Thyroid gland (tissue), 4 donors: Measurements from ENCODE around the gene GAPDHS. TPM values are rescaled to one million over a fixed set of nuclear protein-coding genes. Genes with fewer than 3 reads are reported as not detected.

Experiments used
- DNase-seq, 2 donors: peaks; one replicate each; pipeline ENCODE4 v3.0.0-alpha.2; 2019
- H3K27ac ChIP-seq, 3 donors: fragments of 200-600 bp; sonication (generic); 1 replicate in 2 of 3; 2 replicates in 1 of 3; pipeline ENCODE4 v1.5.1; 2016 to 2019; ENCODE audit warnings: mild to moderate bottlenecking in 1 of 3, moderate library complexity in 1 of 3
- H3K27me3 ChIP-seq: fragments of 200-600 bp; sonication (generic); one replicate; pipeline ENCODE4 v1.5.1; 2019
- H3K36me3 ChIP-seq, 2 donors: fragments of 200-600 bp; sonication (generic); one replicate each; pipeline ENCODE4 v1.5.1; 2016 to 2019
- H3K4me1 ChIP-seq, 2 donors: fragments of 200-600 bp; sonication (generic); one replicate each; pipeline ENCODE4 v1.5.1; 2017 to 2019
- H3K4me3 ChIP-seq, 3 donors: fragments of 200-600 bp; sonication (generic); replicated peaks in 1 of 3; 1 replicate in 2 of 3; 2 replicates in 1 of 3; pipeline ENCODE4 v1.5.1; 2016; ENCODE audit warnings: mild to moderate bottlenecking in 1 of 3
- H3K9me3 ChIP-seq: fragments of 200-600 bp; sonication (generic); one replicate; pipeline ENCODE4 v1.5.1; 2017
- POLR2A ChIP-seq, 2 donors: fragments of 450-650 bp; IDR thresholded peaks; one replicate each; pipeline ENCODE4 v1.6.1; 2017; ENCODE audit warnings: antibody characterized with exemption in 2 of 2, mild to moderate bottlenecking in 2 of 2, moderate library complexity in 1 of 2
- WGBS, 2 donors: methylation state at CpG; one replicate each; pipeline ENCODE4 v1.1.5; 2017; 5-methylcytosine and 5-hydroxymethylcytosine counted together
- intact Hi-C: fragments of 100-400 bp; cut with DNase I; formaldehyde crosslinking; loops from one replicate; pipeline ENCODE4 v1.15.1; 2023
- total RNA-seq, 4 donors: library from RNA; depleted of rRNA; stranded (reverse); fragments of >200 nt; gene quantifications; one replicate each; pipeline ENCODE4 v1.2.3, GENCODE V29; 2016
- TF ChIP-seq, protein P1 (sequence below), 6 experiments: fragments of 200-600 bp in 3 of 6; fragments of 450-650 bp in 3 of 6; sonication (generic) in 3 of 6; IDR thresholded peaks; one replicate each; pipeline ENCODE4 v1.5.1; 2016 to 2019; ENCODE audit warnings: antibody characterized with exemption in 6 of 6, mild to moderate bottlenecking in 2 of 6, inconsistent platforms in 1 of 6, moderate library complexity in 1 of 6

GAPDHS gene
- total RNA-seq, 4 donors from 2014 or later: 1.6 TPM; not detected in 3

DNA sequence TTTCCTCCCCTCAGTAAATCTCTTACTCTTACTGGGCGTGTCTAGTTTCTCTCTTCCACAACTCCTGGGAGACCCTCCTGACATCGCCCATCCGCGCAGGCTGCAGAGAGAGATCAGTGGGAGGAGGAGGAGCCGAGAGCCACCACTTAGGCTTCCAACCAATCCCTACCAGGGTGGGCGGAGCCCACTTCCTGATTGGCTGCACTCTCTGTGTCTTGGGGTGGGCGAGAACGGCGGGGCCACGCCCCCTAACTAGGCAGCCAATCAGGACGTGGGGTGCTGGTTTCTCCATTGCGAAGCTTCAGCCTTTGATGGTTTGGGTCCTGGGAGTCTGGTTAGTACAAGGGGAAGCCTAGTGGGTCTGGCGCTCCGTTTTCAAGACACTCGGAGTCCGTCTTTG is 52.6 kb downstream of the GAPDHS start, which contains the start of gene PMIS2:
Gene PMIS2 (plus strand): TSS at position 326 of the 400 bp plus-strand sequence. CDS start 87 bp downstream, outside the sequence.
- intact Hi-C loops: loop anchor here (5.0 kb wide), 1 partner anchor 74 kb away; the partner anchor contains the start of gene DMKN
- H3K4me3 ChIP-seq: no peak within 1 kb of the TSS
- H3K36me3 ChIP-seq: no peaks in the 10 kb centered on the region
- H3K27ac ChIP-seq: peak within 1 kb of the TSS in 1 of 3 donors; percentile 67
- DNase-seq: peak in 1 of 2 donors; percentile 12
- no peak for TF ChIP-seq POLR2A (IDR thresholded peaks at IDR 0.05)
- TF ChIP-seq, protein P1, sequence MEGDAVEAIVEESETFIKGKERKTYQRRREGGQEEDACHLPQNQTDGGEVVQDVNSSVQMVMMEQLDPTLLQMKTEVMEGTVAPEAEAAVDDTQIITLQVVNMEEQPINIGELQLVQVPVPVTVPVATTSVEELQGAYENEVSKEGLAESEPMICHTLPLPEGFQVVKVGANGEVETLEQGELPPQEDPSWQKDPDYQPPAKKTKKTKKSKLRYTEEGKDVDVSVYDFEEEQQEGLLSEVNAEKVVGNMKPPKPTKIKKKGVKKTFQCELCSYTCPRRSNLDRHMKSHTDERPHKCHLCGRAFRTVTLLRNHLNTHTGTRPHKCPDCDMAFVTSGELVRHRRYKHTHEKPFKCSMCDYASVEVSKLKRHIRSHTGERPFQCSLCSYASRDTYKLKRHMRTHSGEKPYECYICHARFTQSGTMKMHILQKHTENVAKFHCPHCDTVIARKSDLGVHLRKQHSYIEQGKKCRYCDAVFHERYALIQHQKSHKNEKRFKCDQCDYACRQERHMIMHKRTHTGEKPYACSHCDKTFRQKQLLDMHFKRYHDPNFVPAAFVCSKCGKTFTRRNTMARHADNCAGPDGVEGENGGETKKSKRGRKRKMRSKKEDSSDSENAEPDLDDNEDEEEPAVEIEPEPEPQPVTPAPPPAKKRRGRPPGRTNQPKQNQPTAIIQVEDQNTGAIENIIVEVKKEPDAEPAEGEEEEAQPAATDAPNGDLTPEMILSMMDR (IDR thresholded peaks at IDR 0.05): no peak
- WGBS, 2 donors: 53 to 55% methylated on average over 8 to 16 of the region's 16 CpGs
- H3K9me3 ChIP-seq: no peaks in the 10 kb centered on the region
- H3K27me3 ChIP-seq: no peaks in the 10 kb centered on the region
- peaks cover 3 to 20% of the 10 kb centered on the region in 2 donors for H3K4me1 ChIP-seq

DNA sequence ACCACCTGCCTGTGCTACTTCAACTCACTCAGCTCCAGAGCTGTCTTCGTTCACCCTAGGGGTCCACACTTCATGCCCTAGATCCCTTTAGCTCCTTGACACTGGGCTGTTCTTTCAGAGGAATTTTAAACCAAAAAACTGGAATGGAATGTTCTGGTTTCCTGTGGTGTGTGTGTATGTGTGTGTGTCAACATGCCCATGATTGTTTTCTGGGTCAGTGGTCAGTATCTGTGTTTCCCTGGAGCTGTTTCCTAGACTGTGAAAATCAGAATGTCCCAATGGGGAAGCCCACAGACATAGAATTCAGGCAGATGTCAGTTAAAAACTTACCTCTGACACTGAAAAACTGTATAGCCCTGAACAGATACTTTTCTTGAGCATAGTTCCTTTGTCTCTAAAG is 54.1 kb downstream of the GAPDHS start:
- H3K27ac ChIP-seq: peak overlapping the region in 1 of 3 donors; percentile 67
- H3K4me1 ChIP-seq: peaks cover 3 to 20% of the 10 kb centered on the region in 2 donors
- TF ChIP-seq POLR2A (IDR thresholded peaks at IDR 0.05): no peak
- TF ChIP-seq, protein P1 (IDR thresholded peaks at IDR 0.05): no peak
- H3K27me3 ChIP-seq: no peaks in the 10 kb centered on the region
- peak; percentile 19 to 27 for DNase-seq
- H3K36me3 ChIP-seq: no peaks in the 10 kb centered on the region
- 33 to 53% methylated on average over 1 of the region's 1 CpG for WGBS, 2 donors
- no peak overlapping the region for H3K4me3 ChIP-seq
- intact Hi-C loops: loop anchor here (5.0 kb wide), 1 partner anchor 75 kb away; the partner anchor contains the start of gene DMKN
- no peaks in the 10 kb centered on the region for H3K9me3 ChIP-seq

DNA sequence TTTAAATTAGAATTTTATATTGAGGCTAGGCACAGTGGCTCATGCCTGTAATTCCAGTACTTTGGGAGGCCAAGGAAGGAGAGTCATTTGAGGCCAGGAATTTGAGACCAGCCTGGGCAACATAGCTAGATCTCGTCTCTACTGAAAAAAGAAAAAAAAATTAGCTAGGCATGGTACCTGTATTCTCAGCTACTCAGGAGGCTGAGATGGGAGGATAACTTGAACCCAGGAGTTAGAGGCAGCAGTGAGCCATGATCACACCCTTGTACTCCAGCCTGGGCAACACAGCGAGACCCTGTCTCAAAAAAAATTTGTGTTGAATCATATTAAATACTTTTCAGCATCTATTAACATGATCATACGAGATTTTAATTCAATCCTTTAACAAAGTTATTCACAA is 57.6 kb downstream of the GAPDHS start:
- intact Hi-C loops: loop anchor here (5.0 kb wide), 1 partner anchor 44 kb away; the partner anchor contains the start of gene TMEM147
- peaks cover 3 to 20% of the 10 kb centered on the region in 2 donors for H3K4me1 ChIP-seq
- WGBS, 2 donors: 87 to 90% methylated on average over 3 of the region's 3 CpGs
- TF ChIP-seq POLR2A (IDR thresholded peaks at IDR 0.05): no peak
- TF ChIP-seq, protein P1 (IDR thresholded peaks at IDR 0.05): no peak
- no peak for DNase-seq
- H3K9me3 ChIP-seq: no peaks in the 10 kb centered on the region
- no peaks in the 10 kb centered on the region for H3K27me3 ChIP-seq
- H3K36me3 ChIP-seq: no peaks in the 10 kb centered on the region
- H3K27ac ChIP-seq: no peak overlapping the region
- no peak overlapping the region for H3K4me3 ChIP-seq

DNA sequence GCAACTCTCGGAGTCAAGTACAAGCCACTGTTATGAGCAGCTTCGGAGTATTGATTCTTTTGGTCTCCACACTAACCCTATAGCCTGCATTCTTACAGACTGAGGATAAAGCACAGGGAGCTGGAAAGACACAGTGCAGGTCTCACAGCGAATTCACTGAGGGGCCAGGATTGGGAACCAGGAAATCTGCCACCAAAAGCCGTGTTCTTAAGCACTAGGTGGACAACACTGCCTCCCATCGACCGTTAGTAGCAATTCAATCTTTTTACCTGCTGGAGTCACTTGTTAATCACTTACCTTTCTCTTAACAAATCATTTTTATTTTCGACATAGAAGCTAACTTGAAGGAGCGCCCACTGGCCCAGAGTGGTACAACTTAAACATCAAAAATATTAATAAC is 59.0 kb downstream of the GAPDHS start:
- Histone ChIP-seq H3K4me3 (no peak overlapping the region), H3K4me1 (peaks cover 3 to 14% of the 10 kb centered on the region in 2 donors), H3K27me3 (no peaks in the 10 kb centered on the region), H3K27ac (no peak overlapping the region), H3K36me3 (no peaks in the 10 kb centered on the region), H3K9me3 (no peaks in the 10 kb centered on the region)
- intact Hi-C loops: loop anchor here (5.0 kb wide), 1 partner anchor 45 kb away; the partner anchor contains the start of gene TMEM147
- TF ChIP-seq, protein P1 (IDR thresholded peaks at IDR 0.05): peak; percentile 19 to 86 (median 74)
- no peak for TF ChIP-seq POLR2A (IDR thresholded peaks at IDR 0.05)
- peak; percentile 64 to 66 for DNase-seq
- 19 to 27% methylated on average over 8 of the region's 8 CpGs for WGBS, 2 donors

Other genes starting within 250 kb of the GAPDHS start
- 10 to 100 TPM in 1 of 4 donors, 1 to 10 TPM in 2, not detected in 1; 1.7 to 19.2 (median 2.7) TPM for gene MAG, start 241.3 kb upstream of the GAPDHS start, total RNA-seq
- 10 to 100 TPM in 1 of 4 donors, 1 to 10 TPM in 2, under 1 TPM in 1; 0.68 to 18.4 (median 2.0) TPM for gene CD22, start 204.3 kb upstream of the GAPDHS start, total RNA-seq
- gene FFAR1, start 185.6 kb upstream of the GAPDHS start, total RNA-seq: not detected
- under 1 TPM in 1 of 4 donors, not detected in 3; 0.45 TPM for gene FFAR3, start 175.0 kb upstream of the GAPDHS start, total RNA-seq
- gene GPR42, start 162.4 kb upstream of the GAPDHS start, total RNA-seq: under 1 TPM in 1 of 4 donors, not detected in 3; 0.27 TPM
- gene FFAR2, start 85.2 kb upstream of the GAPDHS start, total RNA-seq: under 1 TPM in 1 of 4 donors, not detected in 3; 0.27 TPM
- 1 to 10 TPM in 1 of 4 donors, not detected in 3; 2.7 TPM for gene KRTDAP, start 43.0 kb upstream of the GAPDHS start, total RNA-seq
- 100 to 1,000 TPM; 164 to 348 (median 213) TPM for gene DMKN, start 19.8 kb upstream of the GAPDHS start, total RNA-seq
- gene SBSN, start 5.1 kb upstream of the GAPDHS start, total RNA-seq: 1 to 10 TPM in 1 of 4 donors, not detected in 3; 1.2 TPM
- 100 to 1,000 TPM; 186 to 202 (median 188) TPM for gene TMEM147, start 12.2 kb downstream of the GAPDHS start, total RNA-seq
- 1 to 10 TPM in 1 of 4 donors, under 1 TPM in 3; 0.27 to 1.9 (median 0.33) TPM for gene ATP4A, start 30.2 kb downstream of the GAPDHS start, total RNA-seq
- gene PMIS2, start 52.7 kb downstream of the GAPDHS start, total RNA-seq: not detected
- 10 to 100 TPM in 3 of 4 donors, 1 to 10 TPM in 1; 7.9 to 17.8 (median 10.2) TPM for gene HAUS5, start 79.3 kb downstream of the GAPDHS start, total RNA-seq
- gene RBM42, start 95.6 kb downstream of the GAPDHS start, total RNA-seq: 10 to 100 TPM; 49.4 to 90.9 (median 65.6) TPM
- under 1 TPM in 1 of 4 donors, not detected in 3; 0.56 TPM for gene ETV2, start 108.3 kb downstream of the GAPDHS start, total RNA-seq
- gene COX6B1, start 114.9 kb downstream of the GAPDHS start, total RNA-seq: 100 to 1,000 TPM; 139 to 941 (median 369) TPM
- not detected for gene UPK1A, start 133.1 kb downstream of the GAPDHS start, total RNA-seq
- gene ZBTB32, start 171.1 kb downstream of the GAPDHS start, total RNA-seq: not detected
- 10 to 100 TPM; 12.4 to 29.4 (median 19.7) TPM for gene KMT2B, start 184.5 kb downstream of the GAPDHS start, total RNA-seq
- 1 to 10 TPM; 5.2 to 6.1 (median 5.9) TPM for gene IGFLR1, start 209.0 kb downstream of the GAPDHS start, total RNA-seq
- gene U2AF1L4, start 212.0 kb downstream of the GAPDHS start, total RNA-seq: 10 to 100 TPM; 29.7 to 51.7 (median 36.8) TPM
- gene PSENEN, start 212.2 kb downstream of the GAPDHS start, total RNA-seq: 10 to 100 TPM; 34.0 to 73.8 (median 40.5) TPM
- 10 to 100 TPM in 2 of 4 donors, 1 to 10 TPM in 2; 8.2 to 21.5 (median 14.1) TPM for gene LIN37, start 215.1 kb downstream of the GAPDHS start, total RNA-seq
- 10 to 100 TPM; 17.3 to 31.8 (median 23.1) TPM for gene HSPB6, start 223.6 kb downstream of the GAPDHS start, total RNA-seq
- 10 to 100 TPM in 3 of 4 donors, 1 to 10 TPM in 1; 8.2 to 34.3 (median 13.2) TPM for gene PROSER3, start 224.7 kb downstream of the GAPDHS start, total RNA-seq
- gene ARHGAP33, start 242.1 kb downstream of the GAPDHS start, total RNA-seq: 10 to 100 TPM in 3 of 4 donors, 1 to 10 TPM in 1; 4.2 to 16.0 (median 13.0) TPM